GM23338 (cell line): Measurements from ENCODE around the gene RPA1. TPM values are rescaled to one million over a fixed set of nuclear protein-coding genes. Genes with fewer than 3 reads are reported as not detected.

Source experiments
- ATAC-seq: fragments of 200-7000 bp; cut with Tn5 transposase; 3 replicates; pipeline ENCODE4 v1.9.1; 2020
- DNase-seq: peaks from one replicate; pipeline ENCODE4 v3.0.0-alpha.2; 2015; ENCODE audit warnings: low spot score
- H2AFZ ChIP-seq: fragments of 200-600 bp; sonication (generic); 2 replicates; pipeline ENCODE4 v1.8.0; 2016; ENCODE audit warnings: antibody characterized with exemption, mild to moderate bottlenecking, moderate library complexity
- H3F3A ChIP-seq: fragments of 200-600 bp; sonication (generic); replicated peaks from 2 replicates; pipeline ENCODE4 v1.8.0; 2017; ENCODE audit warnings: antibody characterized with exemption, mixed run types, low read depth
- H3K27ac ChIP-seq: fragments of 200-600 bp; sonication (generic); 2 replicates; pipeline ENCODE4 v1.6.1; 2016; ENCODE audit warnings: low read depth
- H3K27me3 ChIP-seq: fragments of 200-600 bp; sonication (generic); 2 replicates; pipeline ENCODE4 v1.8.0; 2016; ENCODE audit warnings: mild to moderate bottlenecking, mixed run types, moderate library complexity; ENCODE audit not compliant: insufficient read depth
- H3K36me3 ChIP-seq: fragments of 200-600 bp; sonication (generic); 2 replicates; pipeline ENCODE4 v1.8.0; 2016; ENCODE audit warnings: mild to moderate bottlenecking; ENCODE audit not compliant: insufficient read depth
- H3K4me1 ChIP-seq: fragments of 200-600 bp; sonication (generic); 2 replicates; pipeline ENCODE4 v1.8.0; 2016; ENCODE audit warnings: mild to moderate bottlenecking, moderate library complexity; ENCODE audit not compliant: insufficient read depth
- H3K4me2 ChIP-seq: fragments of 200-600 bp; sonication (generic); 2 replicates; pipeline ENCODE4 v1.7.1; 2017; ENCODE audit warnings: mixed run types
- H3K4me3 ChIP-seq: fragments of 200-600 bp; sonication (generic); 2 replicates; pipeline ENCODE4 v1.6.1; 2016; ENCODE audit warnings: mixed run types
- H3K79me2 ChIP-seq: fragments of 200-600 bp; sonication (generic); replicated peaks from 2 replicates; pipeline ENCODE4 v1.8.0; 2017; ENCODE audit warnings: mild to moderate bottlenecking; ENCODE audit not compliant: insufficient read depth
- H3K9me2 ChIP-seq: fragments of 200-600 bp; sonication (generic); 2 replicates; pipeline ENCODE4 v1.8.0; 2017; ENCODE audit not compliant: insufficient read depth
- H4K20me1 ChIP-seq: fragments of 200-600 bp; sonication (generic); replicated peaks from 2 replicates; pipeline ENCODE4 v1.8.0; 2017; ENCODE audit warnings: mild to moderate bottlenecking; ENCODE audit not compliant: insufficient read depth
- H3K27ac Mint-ChIP-seq: 2 replicates; pipeline ENCODE4 v1.8.0; 2020; ENCODE audit warnings: inconsistent platforms, mild to moderate bottlenecking, moderate library complexity, mixed read lengths
- H3K27me3 Mint-ChIP-seq: 3 replicates; pipeline ENCODE4 v1.8.0; 2022; ENCODE audit warnings: low read depth, mild to moderate bottlenecking, moderate library complexity, mixed read lengths, inconsistent platforms; ENCODE audit not compliant: insufficient read depth, poor library complexity
- H3K36me3 Mint-ChIP-seq: 3 replicates; pipeline ENCODE4 v1.8.0; 2021; ENCODE audit warnings: low read depth, mild to moderate bottlenecking, inconsistent platforms, moderate library complexity, mixed read lengths
- H3K4me1 Mint-ChIP-seq: 3 replicates; pipeline ENCODE4 v1.8.0; 2020; ENCODE audit warnings: mild to moderate bottlenecking, inconsistent platforms, mixed read lengths
- H3K4me3 Mint-ChIP-seq: 3 replicates; pipeline ENCODE4 v1.8.0; 2021; ENCODE audit warnings: moderate library complexity, mild to moderate bottlenecking, inconsistent platforms, mixed read lengths
- H3K9me3 Mint-ChIP-seq: 3 replicates; pipeline ENCODE4 v1.8.0; 2020; ENCODE audit warnings: moderate library complexity, mild to moderate bottlenecking, inconsistent platforms, mixed read lengths
- CREB1 ChIP-seq: fragments of 250-450 bp; sonication (Bioruptor Pico); IDR thresholded peaks from 2 replicates; pipeline ENCODE4 v1.5.0; 2020; ENCODE audit warnings: low read depth, mild to moderate bottlenecking, moderate library complexity
- ETS1 ChIP-seq: IDR thresholded peaks from 2 replicates; pipeline ENCODE4 v1.6.1; 2016; ENCODE audit warnings: antibody characterized with exemption
- EZH2 ChIP-seq: fragments of 200-600 bp; sonication (generic); IDR thresholded peaks from one replicate; pipeline ENCODE4 v1.8.0; 2017; ENCODE audit warnings: antibody characterized with exemption, mild to moderate bottlenecking, low read depth; ENCODE audit not compliant: unreplicated experiment
- EZH2phosphoT487 ChIP-seq: fragments of 200-600 bp; sonication (generic); IDR thresholded peaks from one replicate; pipeline ENCODE4 v1.8.1; 2018; ENCODE audit warnings: antibody characterized with exemption; ENCODE audit not compliant: unreplicated experiment
- JUNB ChIP-seq: IDR thresholded peaks from one replicate; pipeline ENCODE4 v1.6.1; 2016; ENCODE audit warnings: antibody characterized with exemption; ENCODE audit not compliant: unreplicated experiment
- NANOG ChIP-seq: IDR thresholded peaks from 2 replicates; pipeline ENCODE4 v1.6.1; 2016; ENCODE audit warnings: antibody characterized with exemption, borderline replicate concordance
- POLR2AphosphoS5 ChIP-seq: IDR thresholded peaks from 2 replicates; pipeline ENCODE4 v1.6.1; 2016; ENCODE audit warnings: antibody characterized with exemption, low read depth
- REST ChIP-seq: IDR thresholded peaks from one replicate; pipeline ENCODE4 v1.6.1; 2018; ENCODE audit warnings: antibody characterized with exemption; ENCODE audit not compliant: unreplicated experiment
- STAT1 ChIP-seq: IDR thresholded peaks from one replicate; pipeline ENCODE4 v1.6.1; 2016; ENCODE audit warnings: antibody characterized with exemption; ENCODE audit not compliant: unreplicated experiment
- ZNF114 ChIP-seq: fragments of 250-450 bp; sonication (Bioruptor Pico); IDR thresholded peaks from 2 replicates; pipeline ENCODE4 v1.5.0; 2020; ENCODE audit warnings: mild to moderate bottlenecking, moderate library complexity
- ZNF331 ChIP-seq: fragments of 250-450 bp; sonication (Bioruptor Pico); IDR thresholded peaks from 2 replicates; pipeline ENCODE4 v1.5.0; 2020; ENCODE audit warnings: low read depth, mild to moderate bottlenecking, moderate library complexity
- ZNF462 ChIP-seq: fragments of 250-450 bp; sonication (Bioruptor Pico); IDR thresholded peaks from 2 replicates; pipeline ENCODE4 v1.5.0; 2020; ENCODE audit warnings: mild to moderate bottlenecking, moderate library complexity
- polyA plus RNA-seq: library from polyadenylated mRNA; unstranded; fragments of >200 nt; fragmentation: Nextera tagmentation; extraction: Ambion mirVana; gene quantifications from 2 replicates; pipeline ENCODE4 v1.2.1, GENCODE V29; 2016
- total RNA-seq: library from RNA; depleted of rRNA; stranded (reverse); fragments of >200 nt; shearing (Covaris generic); gene quantifications from 2 replicates; pipeline ENCODE4 v1.2.3, GENCODE V29; 2014

Gene RPA1
- total and polyA plus RNA-seq, 2 experiments from 2014 or later, result 33.7 to 52.1 TPM

GRCh38 chr17:1861391-1862010, 31.7 kb downstream of the RPA1 start:
- H4K20me1 ChIP-seq, result no peaks in the 10 kb centered on the region; the same call in 1 of the 2 replicates
- H3K4me1 ChIP-seq, result no peaks in the 10 kb centered on the region
- H3K27ac Mint-ChIP-seq, result no peak overlapping the region
- H3K4me1 Mint-ChIP-seq, result no peaks in the 10 kb centered on the region
- TF ChIP-seq JUNB (no peak), REST (no peak), ZNF331 (CRISPR knock-in tag) (no peak), ZNF114 (CRISPR knock-in tag) (no peak), EZH2phosphoT487 (no peak), ZNF462 (CRISPR knock-in tag) (no peak), STAT1 (no peak), CREB1 (CRISPR knock-in tag) (no peak), NANOG (no peak), EZH2 (no peak), ETS1 (no peak), POLR2AphosphoS5 (no peak)
- peaks cover 3% of the 10 kb centered on the region for H3K27me3 Mint-ChIP-seq
- no peak overlapping the region for H3K4me2 ChIP-seq
- H3F3A ChIP-seq, result 0 out of 2 replicates have a peak, but pooled peaks cover 3% of the 10 kb centered on the region
- no peak overlapping the region for H3K4me3 Mint-ChIP-seq
- ATAC-seq (no peak), DNase-seq (no peak)
- H3K27me3 ChIP-seq, result no peaks in the 10 kb centered on the region
- no peak overlapping the region for H3K27ac ChIP-seq
- H2AFZ ChIP-seq, result no peak overlapping the region
- H3K36me3 ChIP-seq, result peaks cover 3% of the 10 kb centered on the region
- H3K36me3 Mint-ChIP-seq, result peaks cover 17% of the 10 kb centered on the region
- no peak overlapping the region for H3K4me3 ChIP-seq
- no peaks in the 10 kb centered on the region for H3K9me2 ChIP-seq
- H3K9me3 Mint-ChIP-seq, result no peaks in the 10 kb centered on the region
- H3K79me2 ChIP-seq, result no peaks in the 10 kb centered on the region
